ENCODE data around the gene LPAR3. TPM values are rescaled to one million over a fixed set of nuclear protein-coding genes. Genes with fewer than 3 reads are reported as not detected.

The LPAR3 gene
- total and polyA plus RNA-seq, 2 donors (not counting 1 experiment from before 2014, with no cell fraction given): not detected

- H4K20me1 ChIP-seq (ENCODE audit: control insufficient read depth, insufficient read depth, low read length, poor library complexity, severe bottlenecking): no peaks in the 10 kb centered on the region
- no peak overlapping the region for H3K27ac Mint-ChIP-seq
- no peaks in the 10 kb centered on the region for H3K9me3 ChIP-seq (ENCODE audit: control extremely low read depth in 1 of 3, control insufficient read depth in 2 of 3, insufficient read depth in 1 of 3, low read length in 2 of 3)
- intact Hi-C loops (cut with micrococcal nuclease): loop anchor here (1.0 to 10.0 kb wide), 4 partner anchors 494 to 1031 kb away; partner anchors contain the start of gene PRKACB
- DNase-seq (peak; percentile 68), ATAC-seq (ENCODE audit: low read depth) (peak; percentile 62)
- TF ChIP-seq EZH2 (IDR thresholded peaks at IDR 0.05; ENCODE audit: borderline replicate concordance, insufficient read depth, low read depth, low read length, poor library complexity, severe bottlenecking): no peak
- TF ChIP-seq CTCF (IDR thresholded peaks at IDR 0.05): peak; percentile 98
- H3K4me3 Mint-ChIP-seq: no peak overlapping the region
- no peaks in the 10 kb centered on the region for H3K36me3 ChIP-seq (replicated peaks in 1 of 2; ENCODE audit: control extremely low read depth in 1 of 2, control insufficient read depth in 1 of 2, extremely low read depth in 1 of 2, insufficient read depth in 2 of 2, low read length in 1 of 2)
- no peak overlapping the region for H3K4me3 ChIP-seq (ENCODE audit: control extremely low read depth in 1 of 5, extremely low read depth in 1 of 5, insufficient read depth in 1 of 5, low read depth in 2 of 5, low read length in 4 of 5)
- H3K4me2 ChIP-seq (replicated peaks; ENCODE audit: low read depth, low read length, poor library complexity, severe bottlenecking): peak overlapping the region; percentile 10
- no peaks in the 10 kb centered on the region for H3K9me3 Mint-ChIP-seq (ENCODE audit: insufficient read depth)
- ChIA-PET CTCF (interaction anchor here (0.6 to 6.0 kb wide), 26 partner anchors 8 to 1030 kb away, joined by 3 to 45 read pairs (median 4); no protein-coding TSS in a partner anchor), POLR2A (no interaction called here)
- peaks cover 2% of the 10 kb centered on the region for H3K4me1 Mint-ChIP-seq
- H3K9ac ChIP-seq (ENCODE audit: low read length): no peak overlapping the region
- WGBS (ENCODE audit: insufficient coverage): 8% methylated on average over 2 of the region's 5 CpGs
- no peak overlapping the region for H3K27ac ChIP-seq (ENCODE audit: low read length in 2 of 2)
- no peaks in the 10 kb centered on the region for H3K79me2 ChIP-seq (ENCODE audit: control insufficient read depth, insufficient read depth, low read length)
- H3K4me1 ChIP-seq (ENCODE audit: control insufficient read depth in 2 of 2, insufficient read depth in 2 of 2, low read length in 2 of 2): peaks cover 0 to 3% of the 10 kb centered on the region in 2 donors
- H3K27me3 Mint-ChIP-seq: no peaks in the 10 kb centered on the region
- no peaks in the 10 kb centered on the region for H3K27me3 ChIP-seq (replicated peaks in 1 of 4; ENCODE audit: control extremely low read depth in 1 of 4, control insufficient read depth in 3 of 4, insufficient read depth in 4 of 4, low read length in 3 of 4)
- no peak overlapping the region for H2AFZ ChIP-seq (ENCODE audit: insufficient read depth, low read depth, low read length, poor library complexity, severe bottlenecking)
Observed at GRCh38 chr1:84936116-84936810, 43.3 kb upstream of the LPAR3 start.

GRCh38 chr1:84933011-84933611 lies 40.1 kb upstream of the LPAR3 start:
- H3K27ac Mint-ChIP-seq: no peak overlapping the region
- H3K79me2 ChIP-seq (ENCODE audit: control insufficient read depth, insufficient read depth, low read length): no peaks in the 10 kb centered on the region
- H3K9me3 ChIP-seq (ENCODE audit: control extremely low read depth in 1 of 3, control insufficient read depth in 2 of 3, insufficient read depth in 1 of 3, low read length in 2 of 3): no peaks in the 10 kb centered on the region
- no peak overlapping the region for H3K4me3 ChIP-seq (ENCODE audit: control extremely low read depth in 1 of 5, extremely low read depth in 1 of 5, insufficient read depth in 1 of 5, low read depth in 2 of 5, low read length in 4 of 5)
- DNase-seq (no peak), ATAC-seq (ENCODE audit: low read depth) (no peak)
- no peaks in the 10 kb centered on the region for H3K9me3 Mint-ChIP-seq (ENCODE audit: insufficient read depth)
- no peaks in the 10 kb centered on the region for H3K27me3 Mint-ChIP-seq
- TF ChIP-seq EZH2 (IDR thresholded peaks at IDR 0.05; ENCODE audit: borderline replicate concordance, insufficient read depth, low read depth, low read length, poor library complexity, severe bottlenecking) (no peak), CTCF (IDR thresholded peaks at IDR 0.05) (no peak)
- WGBS (ENCODE audit: insufficient coverage): 100% methylated on average over 2 of the region's 7 CpGs
- no peak overlapping the region for H3K4me2 ChIP-seq (replicated peaks; ENCODE audit: low read depth, low read length, poor library complexity, severe bottlenecking)
- intact Hi-C loops (cut with micrococcal nuclease): loop anchor here (10.0 kb wide), 2 partner anchors 998 to 1028 kb away; no protein-coding TSS in a partner anchor
- ChIA-PET CTCF (interaction anchor here (0.9 kb wide), 1 partner anchor 10 kb away, joined by 3 read pairs; no protein-coding TSS in a partner anchor), POLR2A (no interaction called here)
- H3K4me1 ChIP-seq (ENCODE audit: control insufficient read depth in 2 of 2, insufficient read depth in 2 of 2, low read length in 2 of 2): peaks cover 0 to 3% of the 10 kb centered on the region in 2 donors
- no peak overlapping the region for H3K4me3 Mint-ChIP-seq
- H3K4me1 Mint-ChIP-seq: peaks cover 2% of the 10 kb centered on the region
- no peaks in the 10 kb centered on the region for H3K27me3 ChIP-seq (replicated peaks in 1 of 4; ENCODE audit: control extremely low read depth in 1 of 4, control insufficient read depth in 3 of 4, insufficient read depth in 4 of 4, low read length in 3 of 4)
- no peaks in the 10 kb centered on the region for H4K20me1 ChIP-seq (ENCODE audit: control insufficient read depth, insufficient read depth, low read length, poor library complexity, severe bottlenecking)
- H3K9ac ChIP-seq (ENCODE audit: low read length): no peak overlapping the region
- peaks cover 0 to 5% of the 10 kb centered on the region in 2 experiments for H3K36me3 ChIP-seq (replicated peaks in 1 of 2; ENCODE audit: control extremely low read depth in 1 of 2, control insufficient read depth in 1 of 2, extremely low read depth in 1 of 2, insufficient read depth in 2 of 2, low read length in 1 of 2)
- H2AFZ ChIP-seq (ENCODE audit: insufficient read depth, low read depth, low read length, poor library complexity, severe bottlenecking): no peak overlapping the region
- no peak overlapping the region for H3K27ac ChIP-seq (ENCODE audit: low read length in 2 of 2)

All from B cell (primary cell).